HFF-Myc (cell line): ENCODE data around the gene FHAD1.
"Not testable (repeated sequence)": the region's sequence is repeated elsewhere in the genome, so short reads cannot be mapped to it uniquely, and the experiment has no call there.

ENCODE experiments used
- DNase-seq: peaks from one replicate; pipeline ENCODE4 v3.0.0-alpha.2; 2011; ENCODE audit warnings: low read depth; ENCODE audit errors: extremely low read depth
- H3K4me3 ChIP-seq: replicated peaks from 2 replicates; pipeline ENCODE4 v1.5.1; 2011; ENCODE audit warnings: low read depth, mild to moderate bottlenecking, control low read depth, low read length
- TF ChIP-seq, protein P1 (sequence below): IDR thresholded peaks from 2 replicates; pipeline ENCODE4 v1.5.1; 2012; ENCODE audit warnings: mild to moderate bottlenecking, low read depth, low read length, control low read depth; ENCODE audit errors: missing control alignments

The FHAD1 gene

DNA sequence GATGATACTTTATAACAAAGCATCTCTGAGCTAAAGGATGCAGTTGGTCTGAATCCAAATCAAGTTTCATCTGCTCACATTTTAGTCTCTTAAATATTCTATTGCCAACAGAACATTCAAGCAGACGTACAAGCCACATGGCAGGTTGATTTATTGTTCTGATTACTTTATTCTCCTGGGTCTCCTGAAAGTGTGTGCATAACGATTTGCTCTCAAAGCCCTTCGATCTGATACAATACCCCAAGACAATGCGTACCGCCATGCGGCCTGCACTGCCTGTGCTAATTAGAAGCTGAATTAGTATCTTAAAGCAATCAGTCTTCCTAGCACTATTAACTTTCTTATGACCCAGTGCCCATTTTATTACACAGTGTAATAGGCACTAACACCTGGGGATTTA lies 56.9 kb downstream of the FHAD1 start:
- no peak for DNase-seq
- TF ChIP-seq, protein P1, sequence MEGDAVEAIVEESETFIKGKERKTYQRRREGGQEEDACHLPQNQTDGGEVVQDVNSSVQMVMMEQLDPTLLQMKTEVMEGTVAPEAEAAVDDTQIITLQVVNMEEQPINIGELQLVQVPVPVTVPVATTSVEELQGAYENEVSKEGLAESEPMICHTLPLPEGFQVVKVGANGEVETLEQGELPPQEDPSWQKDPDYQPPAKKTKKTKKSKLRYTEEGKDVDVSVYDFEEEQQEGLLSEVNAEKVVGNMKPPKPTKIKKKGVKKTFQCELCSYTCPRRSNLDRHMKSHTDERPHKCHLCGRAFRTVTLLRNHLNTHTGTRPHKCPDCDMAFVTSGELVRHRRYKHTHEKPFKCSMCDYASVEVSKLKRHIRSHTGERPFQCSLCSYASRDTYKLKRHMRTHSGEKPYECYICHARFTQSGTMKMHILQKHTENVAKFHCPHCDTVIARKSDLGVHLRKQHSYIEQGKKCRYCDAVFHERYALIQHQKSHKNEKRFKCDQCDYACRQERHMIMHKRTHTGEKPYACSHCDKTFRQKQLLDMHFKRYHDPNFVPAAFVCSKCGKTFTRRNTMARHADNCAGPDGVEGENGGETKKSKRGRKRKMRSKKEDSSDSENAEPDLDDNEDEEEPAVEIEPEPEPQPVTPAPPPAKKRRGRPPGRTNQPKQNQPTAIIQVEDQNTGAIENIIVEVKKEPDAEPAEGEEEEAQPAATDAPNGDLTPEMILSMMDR = no peak

DNA sequence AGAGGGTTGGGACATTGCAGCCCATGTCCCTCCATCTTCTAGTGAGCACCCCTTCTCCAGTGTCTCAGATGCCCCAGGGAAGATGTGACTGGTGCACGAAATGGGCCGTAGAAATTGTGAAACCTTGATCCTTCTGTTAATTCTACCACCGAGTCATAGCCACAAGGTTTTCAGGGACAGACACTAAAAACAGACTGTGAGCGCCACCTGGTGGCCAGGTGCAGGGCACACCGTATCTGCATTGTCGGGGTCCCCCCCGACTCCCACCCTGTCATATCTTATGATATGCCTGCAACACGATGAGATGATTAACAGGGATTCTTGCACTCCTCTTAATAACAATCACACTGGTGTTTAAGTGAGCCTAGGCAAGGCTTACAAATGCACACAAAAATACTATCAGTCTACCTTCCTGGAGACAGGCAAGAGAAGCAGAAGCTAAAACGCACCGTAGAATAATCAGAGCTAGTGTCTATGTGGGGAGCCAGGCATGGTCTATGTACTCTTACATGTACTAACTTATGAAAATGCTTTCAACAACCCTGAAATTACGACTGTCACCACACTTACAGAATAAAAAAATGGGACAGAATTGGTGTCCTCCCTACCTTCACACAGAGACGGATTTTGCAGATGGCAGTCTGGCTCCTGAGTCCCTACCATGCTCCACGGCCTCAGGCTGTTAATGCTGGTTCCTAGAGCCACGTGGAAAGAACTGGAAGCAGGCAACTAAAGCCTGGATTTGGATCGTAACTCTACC lies 57.9 kb downstream of the FHAD1 start:
- DNase-seq = no peak
- no peak overlapping the region for H3K4me3 ChIP-seq
- TF ChIP-seq, protein P1 = peak; percentile 91

More for the DNA sequence above, 56.9 kb downstream of the FHAD1 start:
- no peak overlapping the region for H3K4me3 ChIP-seq

DNA sequence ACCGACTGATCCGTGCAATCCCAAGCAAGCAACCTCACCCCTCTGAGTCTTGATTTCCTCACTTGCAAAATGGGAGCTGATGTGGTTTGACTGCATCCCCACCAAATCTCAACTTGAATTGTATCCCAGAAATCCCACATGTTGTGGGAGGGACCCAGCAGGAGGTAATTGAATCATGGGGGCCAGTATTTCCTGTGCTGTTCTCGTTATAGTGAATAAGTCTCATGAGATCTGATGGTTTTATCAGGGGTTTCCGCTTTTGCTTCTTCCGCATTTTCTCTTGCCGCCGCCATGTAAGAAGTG lies 58.4 kb downstream of the FHAD1 start:
- no peak for DNase-seq
- TF ChIP-seq, protein P1 = no peak
- no peak overlapping the region for H3K4me3 ChIP-seq

DNA sequence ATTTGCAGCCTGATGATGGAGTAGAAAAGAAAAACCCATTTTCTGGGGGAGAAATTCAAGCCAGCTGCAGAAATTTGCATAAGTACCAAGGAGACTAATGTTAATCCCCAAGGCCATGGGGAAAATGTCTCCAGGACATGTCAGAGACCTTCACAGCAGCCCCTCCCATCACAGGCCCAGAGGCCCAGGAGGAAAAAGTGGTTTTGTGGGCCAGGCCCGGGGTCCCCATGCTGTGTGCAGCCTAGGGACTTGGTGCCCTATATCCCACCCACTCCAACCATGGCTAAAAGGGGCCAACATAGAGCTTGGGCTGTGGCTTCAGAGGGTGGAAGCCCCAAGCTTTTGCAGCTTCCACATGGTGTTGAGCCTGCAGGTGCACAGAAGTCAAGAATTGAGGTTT lies 59.3 kb downstream of the FHAD1 start:
- DNase-seq, H3K4me3 ChIP-seq: not testable (repeated sequence)

DNA sequence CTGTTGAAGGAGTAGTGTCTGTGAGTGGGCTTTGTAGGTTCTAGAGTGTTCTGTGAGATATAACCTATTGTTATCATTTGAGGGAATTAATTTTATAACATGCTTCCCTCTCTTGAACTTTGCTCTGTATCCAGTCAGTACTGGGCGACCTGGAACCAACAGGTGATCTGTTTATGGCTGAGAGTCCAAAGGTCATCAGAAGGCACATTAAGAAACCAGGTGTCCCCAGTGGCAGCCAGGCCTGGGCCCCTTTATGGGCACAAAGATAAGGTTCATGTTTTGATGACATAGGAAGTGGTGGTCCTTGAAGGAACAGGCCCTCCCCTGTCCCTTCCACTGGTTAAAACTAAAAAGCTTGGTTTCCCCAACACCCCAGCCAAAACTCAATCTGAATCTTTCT lies 61.1 kb downstream of the FHAD1 start:
- H3K4me3 ChIP-seq = no peak overlapping the region
- DNase-seq = no peak
- TF ChIP-seq, protein P1 = no peak

DNA sequence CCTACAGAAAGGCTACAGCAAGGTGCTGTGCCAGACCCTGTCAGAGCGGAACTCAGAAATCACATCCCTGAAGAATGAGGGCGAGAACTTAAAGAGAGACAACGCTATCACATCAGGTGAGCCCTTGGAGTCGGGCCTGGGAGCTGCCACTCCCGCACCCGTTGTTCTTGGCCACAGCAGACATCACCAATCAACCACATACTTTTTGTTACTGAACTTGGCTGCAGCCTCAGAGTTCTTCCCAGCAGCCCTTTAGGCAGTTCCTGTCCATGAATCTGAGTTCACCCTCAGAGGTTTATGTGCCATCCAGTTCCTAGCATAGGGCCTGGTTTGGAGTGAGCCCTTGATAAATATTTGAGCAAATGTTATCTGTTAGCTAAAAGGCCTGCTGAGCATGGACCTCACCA lies 61.6 kb downstream of the FHAD1 start:
- H3K4me3 ChIP-seq = no peak overlapping the region
- no peak for DNase-seq
- TF ChIP-seq, protein P1 = no peak

DNA sequence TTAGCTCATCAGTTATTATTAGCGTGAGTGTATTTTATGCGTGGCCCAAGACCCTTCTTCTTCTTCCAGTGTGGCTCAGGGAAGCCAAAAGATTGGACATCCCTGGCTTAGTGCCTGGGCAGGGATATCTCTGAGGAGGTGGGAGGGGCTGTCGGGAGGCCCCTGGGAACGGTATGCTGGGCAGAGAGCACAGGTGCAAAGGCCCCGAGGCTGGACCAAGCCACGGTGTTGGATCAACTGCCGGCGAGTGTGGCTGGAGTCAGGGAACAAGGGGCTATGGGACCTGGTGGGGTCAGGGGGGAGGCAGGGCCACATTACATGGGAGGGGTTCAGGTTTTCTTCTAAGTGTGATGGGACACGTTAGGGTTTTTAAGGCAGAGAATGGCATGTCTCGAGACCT lies 62.7 kb downstream of the FHAD1 start:
- no peak overlapping the region for H3K4me3 ChIP-seq
- TF ChIP-seq, protein P1 = no peak
- DNase-seq = no peak
